T-cell (primary cell): ENCODE results near the gene TSC22D3. TPM values are rescaled to one million over a fixed set of nuclear protein-coding genes. Genes with fewer than 3 reads are reported as not detected.

ENCODE experiments used
- ATAC-seq, 4 experiments: fragments of 200-7000 bp in 3 of 4; fragments of 150-1000 bp in 1 of 4; cut with Tn5 transposase; replicated peaks in 1 of 4; 1 replicate in 3 of 4; 2 replicates in 1 of 4; pipeline ENCODE4 v1.10.0; 2021; ENCODE audit warnings: moderate library complexity in 3 of 4, mild to moderate bottlenecking in 2 of 4, moderate number of reproducible peaks in 1 of 4
- CTCF ChIA-PET, 2 donors: fragments of 300-600 bp; sonication (Branson Sonifier 250); formaldehyde crosslinking; loops; one replicate each; lab custom pipeline; 2022; ENCODE audit warnings: antibody characterized with exemption in 2 of 2; lab: Charles Lee
- POLR2A ChIA-PET, 2 donors: fragments of 300-600 bp; sonication (Branson Sonifier 250); formaldehyde crosslinking; loops; one replicate each; lab custom pipeline; 2022; ENCODE audit warnings: antibody characterized with exemption in 2 of 2; lab: Charles Lee
- DNase-seq, 35 experiments: peaks; one replicate each; pipeline versions ENCODE4 v3.0.0 to v3.0.0-alpha.2; 2013 to 2023
- H3K27ac ChIP-seq: one replicate; pipeline ENCODE4 v1.5.1; 2013; ENCODE audit warnings: low read length
- H3K27me3 ChIP-seq, 2 experiments: replicated peaks in 1 of 2; 1 replicate in 1 of 2; 2 replicates in 1 of 2; pipeline versions ENCODE4 v1.6.1 to v1.7.0; 2013; ENCODE audit warnings: low read length in 1 of 2, mixed read lengths in 1 of 2; ENCODE audit not compliant: control insufficient read depth in 2 of 2, insufficient read depth in 2 of 2; ENCODE audit errors: extremely low read depth in 1 of 2
- H3K36me3 ChIP-seq, 2 donors: 1 replicate in 1 of 2; 2 replicates in 1 of 2; pipeline versions ENCODE4 v1.6.1 to v1.7.0; 2013; ENCODE audit warnings: low read length in 1 of 2; ENCODE audit not compliant: control insufficient read depth in 2 of 2, insufficient read depth in 1 of 2; ENCODE audit errors: extremely low read depth in 1 of 2
- H3K4me1 ChIP-seq, 2 experiments: 1 replicate in 1 of 2; 2 replicates in 1 of 2; pipeline versions ENCODE4 v1.6.1 to v1.7.0; 2013; ENCODE audit warnings: low read length in 2 of 2, mixed read lengths in 1 of 2; ENCODE audit not compliant: insufficient read depth in 2 of 2, control insufficient read depth in 1 of 2; ENCODE audit errors: extremely low read depth in 1 of 2
- H3K4me3 ChIP-seq, 2 donors: 1 replicate in 1 of 2; 2 replicates in 1 of 2; pipeline versions ENCODE4 v1.5.1 to v1.7.0; 2013; ENCODE audit warnings: mild to moderate bottlenecking in 2 of 2, low read length in 1 of 2, moderate library complexity in 1 of 2; ENCODE audit not compliant: control insufficient read depth in 1 of 2; ENCODE audit errors: extremely low read depth in 1 of 2
- H3K9me3 ChIP-seq: 2 replicates; pipeline ENCODE4 v1.7.0; 2013
- H3K27ac Mint-ChIP-seq, 2 donors: one replicate each; pipeline ENCODE4 v1.8.0; 2020 to 2021; ENCODE audit warnings: mild to moderate bottlenecking in 2 of 2, mixed read lengths in 2 of 2
- H3K27me3 Mint-ChIP-seq, 2 donors: one replicate each; pipeline ENCODE4 v1.8.0; 2021 to 2022; ENCODE audit warnings: mixed read lengths in 2 of 2
- H3K36me3 Mint-ChIP-seq: one replicate; pipeline ENCODE4 v1.8.0; 2021; ENCODE audit warnings: mixed read lengths
- H3K4me1 Mint-ChIP-seq, 3 donors: one replicate each; pipeline ENCODE4 v1.8.0; 2020 to 2022; ENCODE audit warnings: mixed read lengths in 3 of 3, mild to moderate bottlenecking in 1 of 3
- H3K4me3 Mint-ChIP-seq, 3 donors: one replicate each; pipeline ENCODE4 v1.8.0; 2020 to 2022; ENCODE audit warnings: mild to moderate bottlenecking in 3 of 3, mixed read lengths in 3 of 3, moderate library complexity in 3 of 3
- H3K9me3 Mint-ChIP-seq, 3 donors: one replicate each; pipeline ENCODE4 v1.8.0; 2020 to 2022; ENCODE audit warnings: mixed read lengths in 3 of 3
- whole genome bisulfite sequencing: methylation state at CpG from one replicate; pipeline ENCODE4 v1.1.5; 2013; ENCODE audit warnings: missing lambda C conversion rate; ENCODE audit not compliant: insufficient coverage; 5-methylcytosine and 5-hydroxymethylcytosine counted together
- total RNA-seq, 35 experiments: library from RNA in 6 of 35; stranded (reverse) in 6 of 35; fragments of 120-200 nt in 1 of 35; gene quantifications; one replicate each; pipeline versions ENCODE4 v1.2.1 to v1.2.4 and lab custom pipeline; 2013 to 2026

TSC22D3 gene
- total RNA-seq, 5 donors from 2014 or later (not counting 1 experiment from before 2014, with no cell fraction given) = 202 to 2,593 (median 248) TPM

DNA sequence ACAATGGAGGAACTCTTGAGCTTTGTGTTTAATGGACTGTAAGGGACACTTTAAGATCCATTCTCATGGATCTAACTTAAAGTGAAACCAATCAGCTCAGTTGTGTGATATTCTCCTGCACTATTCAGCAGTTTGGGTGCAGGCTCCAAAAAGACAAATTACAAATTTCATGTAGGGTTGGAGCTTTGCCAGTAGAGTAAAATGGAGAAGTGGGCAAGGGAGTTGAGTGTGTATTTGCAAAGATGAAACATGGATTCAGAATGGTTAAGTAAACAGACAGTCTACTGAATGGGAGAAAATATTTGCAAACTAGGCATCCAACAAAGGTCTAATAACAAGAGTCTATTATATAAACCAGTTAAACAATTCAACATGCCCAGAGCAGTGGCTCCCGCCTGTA, 28.8 kb upstream of the TSC22D3 start:
- ChIA-PET POLR2A (no interaction called here), CTCF (no interaction called here)
- H3K9me3 ChIP-seq = no peaks in the 10 kb centered on the region
- DNase-seq (no peak), ATAC-seq (no peak)
- no peaks in the 10 kb centered on the region for H3K9me3 Mint-ChIP-seq
- peaks cover 9 to 37% of the 10 kb centered on the region in 2 donors for H3K27me3 Mint-ChIP-seq
- no peaks in the 10 kb centered on the region for H3K4me1 ChIP-seq
- H3K4me3 Mint-ChIP-seq = no peak overlapping the region
- H3K36me3 ChIP-seq = no peaks in the 10 kb centered on the region
- no peaks in the 10 kb centered on the region for H3K4me1 Mint-ChIP-seq
- no peak overlapping the region for H3K4me3 ChIP-seq
- H3K27ac ChIP-seq = no peak overlapping the region
- no peak overlapping the region for H3K27ac Mint-ChIP-seq
- H3K36me3 Mint-ChIP-seq = no peaks in the 10 kb centered on the region
- no peaks in the 10 kb centered on the region for H3K27me3 ChIP-seq
- WGBS = no CpG with 5 or more reads among the region's 1 CpG

DNA sequence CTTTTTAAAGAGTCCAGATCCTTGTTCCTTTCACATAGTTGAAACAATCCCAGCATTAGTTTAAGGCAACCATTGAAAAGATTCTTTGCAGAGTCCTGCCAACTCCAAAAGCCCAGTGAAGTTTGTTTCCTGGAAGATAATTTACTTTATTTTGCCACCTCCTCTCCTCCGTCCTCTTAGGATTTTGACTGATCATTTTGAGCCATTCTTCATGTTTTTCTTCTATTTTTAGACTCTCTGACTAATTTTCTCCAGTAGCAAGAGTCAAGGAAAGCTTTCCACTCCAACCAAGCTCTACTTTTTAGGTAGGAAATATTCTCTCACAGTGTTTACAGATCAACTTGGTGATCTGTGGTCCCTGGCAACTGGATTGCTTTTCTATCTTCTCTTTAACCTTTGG, 12.2 kb upstream of the TSC22D3 start:
- H3K4me3 ChIP-seq = no peak overlapping the region
- WGBS = no CpG with 5 or more reads among the region's 1 CpG
- H3K4me1 ChIP-seq = no peaks in the 10 kb centered on the region
- peaks cover 0 to 2% of the 10 kb centered on the region in 2 experiments for H3K27me3 ChIP-seq
- H3K27ac Mint-ChIP-seq = no peak overlapping the region
- no peaks in the 10 kb centered on the region for H3K9me3 Mint-ChIP-seq
- no peak overlapping the region for H3K27ac ChIP-seq
- ChIA-PET CTCF (no interaction called here), POLR2A (no interaction called here)
- ATAC-seq = no peak
- peaks cover 4 to 19% of the 10 kb centered on the region in 2 donors for H3K27me3 Mint-ChIP-seq
- no peaks in the 10 kb centered on the region for H3K9me3 ChIP-seq
- no peak for DNase-seq
- H3K4me3 Mint-ChIP-seq = no peak overlapping the region
- no peaks in the 10 kb centered on the region for H3K36me3 Mint-ChIP-seq
- H3K4me1 Mint-ChIP-seq = no peaks in the 10 kb centered on the region
- no peaks in the 10 kb centered on the region for H3K36me3 ChIP-seq

GRCh38 chrX:107780525-107780924, 4.9 kb upstream of the TSC22D3 start:
- H3K4me1 Mint-ChIP-seq = peaks cover 5 to 14% (median 9%) of the 10 kb centered on the region in 3 donors
- Histone ChIP-seq H3K4me3 (no peak overlapping the region), H3K36me3 (no peaks in the 10 kb centered on the region), H3K9me3 (no peaks in the 10 kb centered on the region), H3K4me1 (peaks cover 2 to 9% of the 10 kb centered on the region in 2 experiments), H3K27me3 (peaks cover 2% of the 10 kb centered on the region in 2 experiments), H3K27ac (no peak overlapping the region)
- no peak overlapping the region for H3K4me3 Mint-ChIP-seq
- no peaks in the 10 kb centered on the region for H3K36me3 Mint-ChIP-seq
- H3K9me3 Mint-ChIP-seq = no peaks in the 10 kb centered on the region
- ATAC-seq = no peak
- WGBS = 92% methylated on average over 4 of the region's 9 CpGs
- POLR2A ChIA-PET = no interaction called here
- DNase-seq = no peak
- H3K27ac Mint-ChIP-seq = no peak overlapping the region
- H3K27me3 Mint-ChIP-seq = peaks cover 0 to 20% of the 10 kb centered on the region in 2 donors
- CTCF ChIA-PET = interaction anchor here (0.6 to 0.7 kb wide), 4 partner anchors 52 to 888 kb away, joined by 3 to 5 read pairs (median 4); no protein-coding TSS in a partner anchor

DNA sequence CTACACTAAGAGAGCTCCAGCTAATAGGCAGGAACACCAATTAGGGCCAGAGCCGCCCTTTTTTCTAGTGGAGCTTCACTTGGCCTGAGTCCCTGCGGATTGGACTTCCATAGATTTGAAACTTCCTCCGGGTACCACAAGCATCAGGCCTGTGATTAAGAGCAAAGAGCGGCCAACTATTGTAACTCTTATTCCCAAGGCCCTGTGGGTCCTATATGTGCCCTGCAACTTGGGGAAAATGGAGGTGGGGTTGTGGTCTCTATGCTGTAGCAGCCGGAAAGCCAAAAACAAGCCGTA, 1.9 kb upstream of the TSC22D3 start, which contains the start of gene NCBP2L:
Gene NCBP2L (plus strand): TSS at position 198 of the 297 bp plus-strand sequence. CDS start 16,488 bp downstream, outside the sequence.
- Mint-ChIP-seq H3K27me3 (peaks cover 0 to 15% of the 10 kb centered on the region in 2 donors), H3K4me1 (peaks cover 14 to 19% (median 16%) of the 10 kb centered on the region in 3 donors), H3K9me3 (no peaks in the 10 kb centered on the region), H3K27ac (peak within 1 kb of the TSS; percentile 80 to 85), H3K36me3 (no peaks in the 10 kb centered on the region), H3K4me3 (peak within 1 kb of the TSS; percentile 84 to 90 (median 87))
- CTCF ChIA-PET = interaction anchor here (0.6 to 4.5 kb wide), 28 partner anchors 32 to 903 kb away, joined by 3 to 48 read pairs (median 4); partner anchors contain the start of genes MID2 (in 1 of the 2) and PRPS1 (in 1 of the 2)
- Histone ChIP-seq H3K36me3 (no peaks in the 10 kb centered on the region), H3K27ac (peak within 1 kb of the TSS; percentile 47), H3K4me1 (peaks cover 2 to 22% of the 10 kb centered on the region in 2 experiments), H3K9me3 (no peaks in the 10 kb centered on the region), H3K4me3 (peak within 1 kb of the TSS; percentile 69 to 73), H3K27me3 (peaks cover 2 to 7% of the 10 kb centered on the region in 2 experiments)
- no CpG with 5 or more reads among the region's 6 CpGs for WGBS
- DNase-seq (no peak), ATAC-seq (no peak)
- POLR2A ChIA-PET = interaction anchor here in 1 of 2 donors (0.7 to 3.3 kb wide), 3 partner anchors 48 to 104 kb away, joined by 3 to 25 read pairs (median 21); partner anchors contain the start of gene MID2

GRCh38 chrX:107776649-107777535, 1.3 kb upstream of the TSC22D3 start:
- Histone ChIP-seq H3K27ac (peak overlapping the region; percentile 47), H3K9me3 (no peaks in the 10 kb centered on the region), H3K36me3 (no peaks in the 10 kb centered on the region), H3K27me3 (peaks cover 2 to 7% of the 10 kb centered on the region in 2 experiments), H3K4me3 (peak overlapping the region; percentile 69 to 73), H3K4me1 (peaks cover 2 to 22% of the 10 kb centered on the region in 2 experiments)
- Mint-ChIP-seq H3K27me3 (peaks cover 0 to 12% of the 10 kb centered on the region in 2 donors), H3K4me1 (peaks cover 14 to 22% (median 16%) of the 10 kb centered on the region in 3 donors), H3K4me3 (peak overlapping the region; percentile 84 to 90 (median 87)), H3K9me3 (no peaks in the 10 kb centered on the region), H3K36me3 (no peaks in the 10 kb centered on the region), H3K27ac (peak overlapping the region; percentile 80 to 85)
- peak; percentile 46 to 86 (median 70) for DNase-seq
- peak; percentile 72 to 77 (median 74) for ATAC-seq
- ChIA-PET CTCF (interaction anchor here (0.6 to 4.5 kb wide), 31 partner anchors 31 to 903 kb away, joined by 3 to 48 read pairs (median 4); partner anchors contain the start of genes MID2 (in 1 of the 2) and PRPS1 (in 1 of the 2)), POLR2A (interaction anchor here (0.7 to 3.3 kb wide), 6 partner anchors 35 to 105 kb away, joined by 3 to 29 read pairs (median 14); partner anchors contain the start of gene MID2 (in 1 of the 2))
- 30% methylated on average over 2 of the region's 20 CpGs for WGBS
